ENCODE data around the gene EML6. TPM values are rescaled to one million over a fixed set of nuclear protein-coding genes. Genes with fewer than 3 reads are reported as not detected.
"Not testable (repeated sequence)": the region's sequence is repeated elsewhere in the genome, so short reads cannot be mapped to it uniquely, and the experiment has no call there.

The EML6 gene
- total and polyA plus RNA-seq, 4 donors = 0.94 to 5.1 (median 2.0) TPM

- DNase-seq = no peak
- H3K4me3 ChIP-seq = no peak overlapping the region
- H3K9ac ChIP-seq (ENCODE audit: insufficient read depth in 1 of 2, low read length in 2 of 2) = no peak overlapping the region
- H3K27me3 ChIP-seq (ENCODE audit: control insufficient read depth in 3 of 3, insufficient read depth in 3 of 3, low read length in 2 of 3) = no peaks in the 10 kb centered on the region
- no peak overlapping the region for H3K27ac ChIP-seq (ENCODE audit: low read depth in 1 of 2, low read length in 1 of 2)
- no peaks in the 10 kb centered on the region for H3K36me3 ChIP-seq (ENCODE audit: control insufficient read depth in 4 of 4, insufficient read depth in 4 of 4, low read length in 4 of 4)
- H3K9me3 ChIP-seq (ENCODE audit: control insufficient read depth in 4 of 4, insufficient read depth in 3 of 4, low read length in 3 of 4) = no peaks in the 10 kb centered on the region
- no peaks in the 10 kb centered on the region for H3K4me1 ChIP-seq (ENCODE audit: control insufficient read depth in 5 of 5, insufficient read depth in 5 of 5, low read length in 5 of 5)
- no peak for ATAC-seq (ENCODE audit: insufficient read depth, low FRiP score)
- WGBS, 2 donors = 61 to 69% methylated on average over 5 of the region's 5 CpGs
- TF ChIP-seq CTCF (IDR thresholded peaks at IDR 0.05; ENCODE audit: control extremely low read depth, extremely low read depth) = no peak
Measured at GRCh38 chr2:54866868-54867267, 143.4 kb downstream of the EML6 start.

GRCh38 chr2:54867457-54867856 lies 144.0 kb downstream of the EML6 start:
- TF ChIP-seq CTCF (IDR thresholded peaks at IDR 0.05; ENCODE audit: control extremely low read depth, extremely low read depth) = no peak
- no peaks in the 10 kb centered on the region for H3K27me3 ChIP-seq (ENCODE audit: control insufficient read depth in 3 of 3, insufficient read depth in 3 of 3, low read length in 2 of 3)
- no peaks in the 10 kb centered on the region for H3K4me1 ChIP-seq (ENCODE audit: control insufficient read depth in 5 of 5, insufficient read depth in 5 of 5, low read length in 5 of 5)
- no peak overlapping the region for H3K27ac ChIP-seq (ENCODE audit: low read depth in 1 of 2, low read length in 1 of 2)
- H3K9me3 ChIP-seq (ENCODE audit: control insufficient read depth in 4 of 4, insufficient read depth in 3 of 4, low read length in 3 of 4) = no peaks in the 10 kb centered on the region
- no peak for ATAC-seq (ENCODE audit: insufficient read depth, low FRiP score)
- H3K4me3 ChIP-seq = no peak overlapping the region
- no peak overlapping the region for H3K9ac ChIP-seq (ENCODE audit: insufficient read depth in 1 of 2, low read length in 2 of 2)
- WGBS, 2 donors = 87 to 92% methylated on average over 2 of the region's 2 CpGs
- H3K36me3 ChIP-seq (ENCODE audit: control insufficient read depth in 4 of 4, insufficient read depth in 4 of 4, low read length in 4 of 4) = no peaks in the 10 kb centered on the region
- DNase-seq = no peak

- H3K27me3 ChIP-seq (ENCODE audit: control insufficient read depth in 3 of 3, insufficient read depth in 3 of 3, low read length in 2 of 3) = no peaks in the 10 kb centered on the region
- H3K9me3 ChIP-seq (ENCODE audit: control insufficient read depth in 4 of 4, insufficient read depth in 3 of 4, low read length in 3 of 4) = no peaks in the 10 kb centered on the region
- DNase-seq (peak in 2 of 3 donors; percentile 3 to 47), ATAC-seq (ENCODE audit: insufficient read depth, low FRiP score) (no peak)
- no peak overlapping the region for H3K27ac ChIP-seq (ENCODE audit: low read depth in 1 of 2, low read length in 1 of 2)
- H3K4me3 ChIP-seq = no peak overlapping the region
- TF ChIP-seq CTCF (IDR thresholded peaks at IDR 0.05; ENCODE audit: control extremely low read depth, extremely low read depth) = no peak
- H3K9ac ChIP-seq (ENCODE audit: insufficient read depth in 1 of 2, low read length in 2 of 2) = no peak overlapping the region
- WGBS, 2 donors = 89 to 92% methylated on average over 13 of the region's 13 CpGs
- H3K36me3 ChIP-seq (ENCODE audit: control insufficient read depth in 4 of 4, insufficient read depth in 4 of 4, low read length in 4 of 4) = no peaks in the 10 kb centered on the region
- H3K4me1 ChIP-seq (ENCODE audit: control insufficient read depth in 5 of 5, insufficient read depth in 5 of 5, low read length in 5 of 5) = no peaks in the 10 kb centered on the region
Measured at GRCh38 chr2:54871457-54872107, 148.1 kb downstream of the EML6 start.

GRCh38 chr2:54872780-54873179 lies 149.3 kb downstream of the EML6 start:
- ATAC-seq (ENCODE audit: insufficient read depth, low FRiP score) = no peak
- Histone ChIP-seq H3K36me3 (ENCODE audit: control insufficient read depth in 4 of 4, insufficient read depth in 4 of 4, low read length in 4 of 4) (no peaks in the 10 kb centered on the region), H3K27me3 (ENCODE audit: control insufficient read depth in 3 of 3, insufficient read depth in 3 of 3, low read length in 2 of 3) (peaks cover 0 to 2% (median 0%) of the 10 kb centered on the region in 3 donors), H3K4me3 (no peak overlapping the region), H3K9me3 (ENCODE audit: control insufficient read depth in 4 of 4, insufficient read depth in 3 of 4, low read length in 3 of 4) (no peaks in the 10 kb centered on the region), H3K27ac (ENCODE audit: low read depth in 1 of 2, low read length in 1 of 2) (no peak overlapping the region), H3K9ac (ENCODE audit: insufficient read depth in 1 of 2, low read length in 2 of 2) (no peak overlapping the region), H3K4me1 (ENCODE audit: control insufficient read depth in 5 of 5, insufficient read depth in 5 of 5, low read length in 5 of 5) (no peaks in the 10 kb centered on the region)
- TF ChIP-seq CTCF (IDR thresholded peaks at IDR 0.05; ENCODE audit: control extremely low read depth, extremely low read depth) = no peak
- no peak for DNase-seq
- 85 to 86% methylated on average over 3 of the region's 3 CpGs for WGBS, 2 donors

- not testable (repeated sequence) for H3K4me3 ChIP-seq; ATAC-seq (ENCODE audit: insufficient read depth, low FRiP score); H3K4me1 ChIP-seq (ENCODE audit: control insufficient read depth in 5 of 5, insufficient read depth in 5 of 5, low read length in 5 of 5); H3K9me3 ChIP-seq (ENCODE audit: control insufficient read depth in 4 of 4, insufficient read depth in 3 of 4, low read length in 3 of 4); H3K27me3 ChIP-seq (ENCODE audit: control insufficient read depth in 3 of 3, insufficient read depth in 3 of 3, low read length in 2 of 3); H3K36me3 ChIP-seq (ENCODE audit: control insufficient read depth in 4 of 4, insufficient read depth in 4 of 4, low read length in 4 of 4); H3K27ac ChIP-seq (ENCODE audit: low read depth in 1 of 2, low read length in 1 of 2); H3K9ac ChIP-seq (ENCODE audit: insufficient read depth in 1 of 2, low read length in 2 of 2); DNase-seq
- 91 to 92% methylated on average over 3 of the region's 3 CpGs for WGBS, 2 donors
Measured at GRCh38 chr2:54873236-54873635, 149.8 kb downstream of the EML6 start.
